Keratinocyte (primary cell): ENCODE data around the gene ABHD2.

Experiments
- EZH2 ChIP-seq: IDR thresholded peaks from one replicate; pipeline ENCODE4 v1.6.1; 2012; ENCODE audit warnings: inconsistent platforms, mild to moderate bottlenecking, low read length, moderate library complexity
- TF ChIP-seq, protein P1 (sequence below), 3 experiments: IDR thresholded peaks in 1 of 3; conservative IDR thresholded peaks in 1 of 3; optimal IDR thresholded peaks in 1 of 3; 2 replicates in 2 of 3; 3 replicates in 1 of 3; pipeline versions ENCODE3 to v1.5.1; 2011; ENCODE audit warnings: low read length in 3 of 3, mild to moderate bottlenecking in 3 of 3, moderate library complexity in 2 of 3, control low read depth in 1 of 3, inconsistent platforms in 1 of 3; ENCODE audit not compliant: insufficient read depth in 2 of 3; ENCODE audit errors: extremely low read depth in 1 of 3

DNA sequence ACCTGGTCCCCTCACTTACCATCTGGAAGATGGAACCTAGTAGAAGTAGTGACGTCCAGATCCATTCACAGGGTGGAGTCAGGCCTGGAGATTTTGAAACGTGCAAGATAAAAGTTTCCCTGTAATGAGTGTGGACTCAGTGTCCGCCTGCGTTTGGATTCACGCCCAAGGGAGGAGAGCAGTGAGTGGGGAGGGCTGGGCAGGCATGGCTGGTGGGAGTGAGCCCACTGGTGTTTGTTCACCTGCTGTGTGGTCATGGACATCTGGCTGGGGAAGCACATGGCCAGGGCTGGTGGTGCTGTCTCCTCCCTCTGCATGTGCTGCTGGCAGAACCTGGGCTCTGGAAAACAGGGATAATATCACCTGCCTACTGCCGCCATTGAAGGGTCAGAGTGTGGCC lies 96.1 kb downstream of the ABHD2 start:
- TF ChIP-seq, protein P1, sequence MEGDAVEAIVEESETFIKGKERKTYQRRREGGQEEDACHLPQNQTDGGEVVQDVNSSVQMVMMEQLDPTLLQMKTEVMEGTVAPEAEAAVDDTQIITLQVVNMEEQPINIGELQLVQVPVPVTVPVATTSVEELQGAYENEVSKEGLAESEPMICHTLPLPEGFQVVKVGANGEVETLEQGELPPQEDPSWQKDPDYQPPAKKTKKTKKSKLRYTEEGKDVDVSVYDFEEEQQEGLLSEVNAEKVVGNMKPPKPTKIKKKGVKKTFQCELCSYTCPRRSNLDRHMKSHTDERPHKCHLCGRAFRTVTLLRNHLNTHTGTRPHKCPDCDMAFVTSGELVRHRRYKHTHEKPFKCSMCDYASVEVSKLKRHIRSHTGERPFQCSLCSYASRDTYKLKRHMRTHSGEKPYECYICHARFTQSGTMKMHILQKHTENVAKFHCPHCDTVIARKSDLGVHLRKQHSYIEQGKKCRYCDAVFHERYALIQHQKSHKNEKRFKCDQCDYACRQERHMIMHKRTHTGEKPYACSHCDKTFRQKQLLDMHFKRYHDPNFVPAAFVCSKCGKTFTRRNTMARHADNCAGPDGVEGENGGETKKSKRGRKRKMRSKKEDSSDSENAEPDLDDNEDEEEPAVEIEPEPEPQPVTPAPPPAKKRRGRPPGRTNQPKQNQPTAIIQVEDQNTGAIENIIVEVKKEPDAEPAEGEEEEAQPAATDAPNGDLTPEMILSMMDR (optimal IDR thresholded peaks at IDR 0.05 in 1 of 3, IDR thresholded peaks at IDR 0.05 in 1 of 3, conservative IDR thresholded peaks at IDR 0.05 in 1 of 3; ENCODE audit: extremely low read depth in 1 of 3, insufficient read depth in 2 of 3, low read length in 3 of 3), result no peak
- no peak for TF ChIP-seq EZH2
